GDM1 (cell line): ENCODE data around the gene VCP.

Experiments
- DNase-seq: peaks from one replicate; lab custom pipeline; 2025; lab: John Stamatoyannopoulos, UW

Gene VCP

GRCh38 chr9:35060548-35061207 is 11.7 kb downstream of the VCP start:
- no peak for DNase-seq

- no peak for DNase-seq
Observed at GRCh38 chr9:35059438-35059837, 13.0 kb downstream of the VCP start.

- no peak for DNase-seq
Observed at GRCh38 chr9:35057271-35057620, 15.2 kb downstream of the VCP start.

GRCh38 chr9:35056571-35057270 is 15.7 kb downstream of the VCP start:
- no peak for DNase-seq

- DNase-seq: no peak
Observed at GRCh38 chr9:35054871-35055644, 17.4 kb downstream of the VCP start.

- no peak for DNase-seq
Observed at GRCh38 chr9:35054185-35054835, 18.1 kb downstream of the VCP start.

GRCh38 chr9:35051069-35051967 is 21.1 kb downstream of the VCP start:
- peak; percentile 2 for DNase-seq

- no peak for DNase-seq
Observed at GRCh38 chr9:35048511-35048910, 23.9 kb downstream of the VCP start.

- DNase-seq: no peak
Observed at GRCh38 chr9:35044071-35044470, 28.4 kb downstream of the VCP start.

- DNase-seq: no peak
Observed at GRCh38 chr9:35042891-35043545, 29.4 kb downstream of the VCP start.

- no peak for DNase-seq
Observed at GRCh38 chr9:35042081-35042604, 30.3 kb downstream of the VCP start.

GRCh38 chr9:35035851-35036701 is 36.3 kb downstream of the VCP start:
- DNase-seq: no peak

GRCh38 chr9:35033101-35033500 is 39.3 kb downstream of the VCP start:
- no peak for DNase-seq

- DNase-seq: no peak
Observed at GRCh38 chr9:35029852-35030251, 42.6 kb downstream of the VCP start.

GRCh38 chr9:35029241-35029640 is 43.2 kb downstream of the VCP start:
- no peak for DNase-seq

GRCh38 chr9:35028341-35028740 is 44.1 kb downstream of the VCP start:
- no peak for DNase-seq

- DNase-seq: no peak
Observed at GRCh38 chr9:35027860-35028259, 44.6 kb downstream of the VCP start.

- no peak for DNase-seq
Observed at GRCh38 chr9:35027374-35027773, 45.1 kb downstream of the VCP start.

GRCh38 chr9:35026671-35027070 is 45.8 kb downstream of the VCP start:
- DNase-seq: no peak

GRCh38 chr9:35023443-35023842 is 49.0 kb downstream of the VCP start:
- DNase-seq: peak; percentile 66
